HL-60/S4 treated with retinoic acid at 250 ng/mL for 4 days and 3 days (cell line): ENCODE results near the gene NLRP11.
"Not testable (repeated sequence)": the region's sequence is repeated elsewhere in the genome, so short reads cannot be mapped to it uniquely, and the experiment has no call there.

Experiments
- in situ Hi-C: fragments of 300-500 bp; cut with MboI; formaldehyde crosslinking; loops from 2 replicates; pipeline ENCODE4 v1.7.0; 2022; ENCODE audit warnings: low sequenced_read_pairs

The NLRP11 gene

GRCh38 chr19:55781112-55781511 is 50.7 kb downstream of the NLRP11 start:
- in situ Hi-C loops, result no loop called here

- in situ Hi-C loops, result no loop called here
Measured at GRCh38 chr19:55778331-55778730, 53.5 kb downstream of the NLRP11 start.

DNA sequence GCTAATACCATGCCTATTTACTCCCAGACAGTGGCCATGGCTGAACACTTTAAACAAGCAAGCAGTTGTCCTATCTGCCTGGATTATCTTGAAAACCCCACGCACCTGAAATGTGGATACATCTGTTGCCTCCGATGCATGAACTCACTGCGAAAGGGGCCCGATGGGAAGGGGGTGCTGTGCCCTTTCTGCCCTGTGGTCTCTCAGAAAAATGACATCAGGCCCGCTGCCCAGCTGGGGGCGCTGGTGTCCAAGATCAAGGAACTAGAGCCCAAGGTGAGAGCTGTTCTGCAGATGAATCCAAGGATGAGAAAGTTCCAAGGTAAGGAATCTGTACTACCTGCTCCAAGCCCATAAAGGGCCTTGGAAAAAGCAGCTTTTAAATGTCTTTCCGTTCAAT is 54.3 kb downstream of the NLRP11 start:
- in situ Hi-C loops, result no loop called here

DNA sequence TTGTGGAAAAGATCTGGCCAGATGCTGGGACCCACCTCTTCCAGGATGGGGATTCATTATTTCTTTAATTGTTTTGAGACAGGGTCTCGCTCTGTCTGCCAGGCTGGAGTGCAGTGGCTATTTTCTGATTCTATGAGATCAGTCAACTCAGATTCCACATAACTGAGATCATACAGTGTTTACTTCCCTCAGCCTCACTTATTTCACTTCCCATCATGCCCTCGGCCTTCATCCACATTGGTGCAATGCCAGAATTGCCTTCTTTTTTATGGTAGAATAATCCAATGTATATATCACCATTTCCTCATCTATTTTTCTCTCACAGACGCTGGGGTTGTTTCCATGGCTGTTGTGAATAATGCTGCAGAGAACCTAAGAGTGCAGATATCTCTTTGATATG is 62.2 kb downstream of the NLRP11 start:
- in situ Hi-C loops, result not testable (repeated sequence)

- in situ Hi-C loops, result not testable (repeated sequence)
Measured at GRCh38 chr19:55768818-55769217, 63.0 kb downstream of the NLRP11 start, which contains the start of gene RFPL4AL1. RFPL4AL1 (plus strand) TSS chr19:55769118; CDS start chr19:55771805, 2,687 bp downstream.

GRCh38 chr19:55766466-55766865 is 65.3 kb downstream of the NLRP11 start:
- in situ Hi-C loops, result no loop called here

- in situ Hi-C loops, result not testable (repeated sequence)
Measured at GRCh38 chr19:55758797-55759196, 73.0 kb downstream of the NLRP11 start, which contains the start of gene RFPL4A. RFPL4A (plus strand) TSS chr19:55759097; CDS start chr19:55761801, 2,704 bp downstream.

DNA sequence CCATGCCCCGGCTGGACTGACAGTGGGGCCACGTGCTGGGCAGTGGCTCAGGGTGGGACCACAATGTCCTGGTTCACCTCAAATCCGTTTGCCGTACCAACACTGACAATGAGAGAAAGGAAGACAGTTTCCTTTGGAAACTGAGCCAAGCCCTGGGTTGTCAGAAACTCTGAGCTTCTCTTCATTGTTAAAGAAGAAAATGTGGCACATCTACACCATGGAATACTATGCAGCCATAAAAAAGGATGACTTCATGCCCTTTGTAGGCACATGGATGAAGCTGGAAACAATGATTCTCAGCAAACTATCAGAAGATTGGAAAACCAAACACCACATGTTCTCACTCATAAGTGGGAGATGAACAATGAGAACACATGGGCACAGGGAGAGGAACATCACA is 75.0 kb downstream of the NLRP11 start:
- in situ Hi-C loops, result not testable (repeated sequence)

DNA sequence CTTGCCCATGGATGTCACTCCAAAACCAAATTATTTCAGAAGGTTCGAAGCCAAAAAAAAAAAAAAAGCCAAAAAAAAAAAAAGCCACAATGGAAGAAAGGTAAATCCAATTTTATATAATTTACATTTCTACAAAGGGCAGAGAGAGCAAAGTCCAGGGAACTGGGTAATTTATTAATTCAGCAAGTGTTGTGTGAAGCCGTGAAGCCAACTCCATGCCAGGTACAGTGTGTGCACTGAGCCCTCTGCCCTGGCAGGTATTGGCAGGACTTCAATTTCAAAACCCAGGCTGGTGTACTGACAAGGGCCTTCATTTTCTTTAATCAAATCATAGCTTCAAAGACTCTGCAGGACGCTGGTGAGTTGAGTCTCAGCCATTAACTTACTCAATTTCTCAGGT is 78.4 kb downstream of the NLRP11 start:
- in situ Hi-C loops, result no loop called here

- in situ Hi-C loops, result no loop called here
Measured at GRCh38 chr19:55750715-55751114, 81.1 kb downstream of the NLRP11 start.

- in situ Hi-C loops, result no loop called here
Measured at GRCh38 chr19:55738302-55738701, 93.5 kb downstream of the NLRP11 start, which contains the start of gene NLRP9. NLRP9 (minus strand) TSS chr19:55738402; CDS start chr19:55738374, 28 bp downstream.
